Measurements from ENCODE around the gene NADK2. TPM values are rescaled to one million over a fixed set of nuclear protein-coding genes. Genes with fewer than 3 reads are reported as not detected.
"Not testable (repeated sequence)": the region's sequence is repeated elsewhere in the genome, so short reads cannot be mapped to it uniquely, and the experiment has no call there.

Gene NADK2
- total RNA-seq, 1 donor, result 13.2 TPM

DNA sequence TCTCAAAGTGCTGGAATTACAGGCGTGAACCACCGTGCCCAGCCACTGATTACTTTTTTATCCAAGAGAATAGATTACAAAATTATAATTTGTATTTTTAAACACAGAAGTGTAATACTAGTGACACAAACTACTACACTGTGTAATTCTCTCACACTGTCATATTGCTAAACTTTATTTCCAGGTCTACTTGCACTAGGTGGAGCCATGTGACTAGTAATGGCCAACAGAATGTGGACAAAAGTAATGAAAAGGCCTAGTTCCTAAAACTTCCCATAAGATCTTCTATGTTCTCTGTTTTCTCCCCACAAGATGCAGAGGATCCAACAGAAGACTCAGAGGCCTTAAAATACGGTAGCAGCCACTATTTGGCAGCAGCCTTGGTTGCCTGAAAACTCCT is 27.3 kb downstream of the NADK2 start:
- DNase-seq (ENCODE audit: low read depth in 2 of 3, low spot score in 2 of 3), result peak in 1 of 3 donors; percentile 25

GRCh38 chr5:36209664-36210063 is 32.1 kb downstream of the NADK2 start:
- no peak for DNase-seq (ENCODE audit: low read depth in 2 of 3, low spot score in 2 of 3)

DNA sequence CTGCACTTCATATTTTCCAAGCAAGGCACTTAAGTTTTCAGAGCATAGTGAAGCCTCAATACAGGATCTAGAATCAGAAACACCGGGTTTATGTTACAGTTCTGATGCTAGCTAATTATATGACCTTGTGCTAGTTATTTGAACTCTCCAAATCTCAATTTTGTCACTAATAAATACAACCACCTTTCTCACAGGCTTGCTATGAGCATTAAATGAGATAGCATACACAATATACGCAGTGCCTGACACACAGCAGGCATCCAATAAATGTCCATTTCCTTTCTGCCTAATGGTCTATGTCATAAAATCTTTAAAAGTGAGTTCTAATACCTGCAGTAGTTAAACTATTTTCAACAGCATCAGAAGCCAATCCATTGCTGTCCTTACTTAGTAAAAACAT is 32.9 kb downstream of the NADK2 start:
- DNase-seq (ENCODE audit: low read depth in 2 of 3, low spot score in 2 of 3), result no peak

GRCh38 chr5:36206913-36207312 is 34.8 kb downstream of the NADK2 start:
- DNase-seq (ENCODE audit: low read depth in 2 of 3, low spot score in 2 of 3), result no peak

GRCh38 chr5:36205329-36205728 is 36.4 kb downstream of the NADK2 start:
- DNase-seq (ENCODE audit: low read depth in 2 of 3, low spot score in 2 of 3), result no peak

- DNase-seq (ENCODE audit: low read depth in 2 of 3, low spot score in 2 of 3), result no peak
These were observed 39.2 kb downstream of the NADK2 start for GRCh38 chr5:36202521-36202961.

GRCh38 chr5:36200513-36200912 is 41.2 kb downstream of the NADK2 start:
- no peak for DNase-seq (ENCODE audit: low read depth in 2 of 3, low spot score in 2 of 3)

GRCh38 chr5:36199620-36200019 is 42.1 kb downstream of the NADK2 start:
- DNase-seq (ENCODE audit: low read depth in 2 of 3, low spot score in 2 of 3), result no peak

DNA sequence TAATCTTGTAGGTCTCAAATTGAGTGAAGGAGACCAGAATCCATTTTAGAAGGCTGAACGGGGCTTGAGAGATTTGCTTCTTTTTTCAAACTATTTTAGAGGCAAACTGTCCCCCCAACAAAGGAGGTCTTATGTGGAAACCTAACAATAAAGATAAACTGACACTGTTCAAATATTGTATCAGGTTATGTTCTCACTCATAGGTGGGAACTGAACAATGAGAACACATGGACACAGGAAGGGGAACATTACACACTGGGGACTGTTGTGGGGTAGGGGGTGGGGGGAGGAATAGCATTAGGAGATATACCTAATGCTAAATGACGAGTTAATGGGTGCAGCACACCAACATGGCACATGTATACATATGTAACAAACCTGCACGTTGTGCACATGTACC is 42.9 kb downstream of the NADK2 start:
- not testable (repeated sequence) for DNase-seq (ENCODE audit: low read depth in 2 of 3, low spot score in 2 of 3)

DNA sequence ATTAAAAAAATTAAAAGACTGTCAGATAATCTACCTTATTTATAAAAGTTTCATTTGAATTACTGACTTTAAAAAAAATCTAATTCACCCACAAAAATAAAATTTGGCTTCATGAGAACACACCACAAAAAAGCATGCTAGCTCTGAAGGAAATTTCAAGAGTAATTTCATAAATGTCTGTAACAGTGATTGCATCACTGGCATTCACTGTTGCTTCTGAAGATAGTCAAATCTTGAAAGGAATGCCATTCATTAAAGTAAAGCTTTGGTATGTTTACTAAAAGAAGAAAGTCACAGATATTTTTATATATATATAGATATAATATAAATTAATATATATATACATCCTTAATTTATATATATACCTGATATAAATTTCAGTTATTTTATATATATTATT is 43.4 kb downstream of the NADK2 start:
- DNase-seq (ENCODE audit: low read depth in 2 of 3, low spot score in 2 of 3), result no peak

- DNase-seq (ENCODE audit: low read depth in 2 of 3, low spot score in 2 of 3), result no peak
These were observed 48.0 kb downstream of the NADK2 start for GRCh38 chr5:36193746-36194145.

- DNase-seq (ENCODE audit: low read depth in 2 of 3, low spot score in 2 of 3), result not testable (repeated sequence)
These were observed 57.3 kb downstream of the NADK2 start for GRCh38 chr5:36184408-36184807.

DNA sequence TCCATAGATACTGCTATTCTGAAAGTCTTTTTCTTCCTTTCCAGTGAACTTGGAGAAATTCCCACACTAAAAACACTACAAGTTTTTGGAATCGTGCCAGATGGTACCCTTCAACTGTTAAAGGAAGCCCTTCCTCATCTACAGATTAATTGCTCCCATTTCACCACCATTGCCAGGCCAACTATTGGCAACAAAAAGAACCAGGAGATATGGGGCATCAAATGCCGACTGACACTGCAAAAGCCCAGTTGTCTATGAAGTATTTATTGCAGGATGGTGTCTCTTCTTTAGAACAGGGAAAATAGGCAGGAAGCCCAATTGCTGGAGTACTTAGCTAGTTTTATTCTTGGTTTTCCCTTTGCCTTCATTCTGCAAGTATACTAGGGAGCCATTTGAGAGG is 60.0 kb downstream of the NADK2 start:
- DNase-seq (ENCODE audit: low read depth in 2 of 3, low spot score in 2 of 3), result no peak

GRCh38 chr5:36180556-36181350 is 61.0 kb downstream of the NADK2 start:
- DNase-seq (ENCODE audit: low read depth in 2 of 3, low spot score in 2 of 3), result no peak

GRCh38 chr5:36179950-36180349 is 61.8 kb downstream of the NADK2 start:
- no peak for DNase-seq (ENCODE audit: low read depth in 2 of 3, low spot score in 2 of 3)

GRCh38 chr5:36178524-36178890 is 63.2 kb downstream of the NADK2 start:
- DNase-seq (ENCODE audit: low read depth in 2 of 3, low spot score in 2 of 3), result no peak

DNA sequence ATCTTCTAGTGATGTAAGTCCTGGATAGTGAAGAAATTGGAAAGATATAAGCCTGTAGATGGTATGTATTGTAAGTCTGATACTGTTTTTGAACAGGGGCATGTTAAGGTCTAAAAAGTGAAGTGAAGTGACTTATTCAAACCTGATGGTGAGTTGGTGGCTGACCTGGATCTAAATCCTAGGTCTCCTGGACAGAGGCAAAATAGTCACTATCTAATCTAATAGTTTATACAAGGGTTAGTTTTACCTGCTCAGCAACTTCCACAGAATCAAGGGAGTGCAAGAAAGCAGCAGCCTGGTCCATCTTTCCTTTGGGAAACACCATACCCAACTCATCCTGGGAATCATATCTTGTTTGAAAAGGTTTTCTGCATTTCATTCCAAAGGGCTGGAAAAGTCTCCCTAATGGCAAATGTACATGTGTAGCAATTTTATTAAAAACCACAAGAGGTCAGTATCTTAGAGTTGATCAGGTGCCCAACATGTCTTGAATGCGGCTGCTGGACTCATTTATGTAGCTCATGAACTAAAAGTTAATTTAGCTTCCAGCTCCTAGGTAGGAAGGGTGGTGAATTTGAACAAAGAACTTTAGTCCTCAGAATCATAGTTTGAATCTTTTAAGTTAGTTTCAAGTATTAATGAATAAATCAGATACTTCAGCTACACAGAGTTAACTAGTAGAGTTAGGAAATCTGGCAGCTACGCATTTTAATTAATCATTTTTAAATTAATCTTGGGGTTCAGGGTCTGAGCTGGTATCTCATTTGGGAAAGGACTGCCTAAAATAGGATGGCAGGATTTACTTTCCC is 63.8 kb downstream of the NADK2 start:
- DNase-seq (ENCODE audit: low read depth in 2 of 3, low spot score in 2 of 3), result peak in 2 of 3 donors; percentile 11 to 31

GRCh38 chr5:36177154-36177553 is 64.6 kb downstream of the NADK2 start:
- DNase-seq (ENCODE audit: low read depth in 2 of 3, low spot score in 2 of 3), result no peak

- DNase-seq (ENCODE audit: low read depth in 2 of 3, low spot score in 2 of 3), result no peak
These were observed 66.7 kb downstream of the NADK2 start for GRCh38 chr5:36175043-36175442.

DNA sequence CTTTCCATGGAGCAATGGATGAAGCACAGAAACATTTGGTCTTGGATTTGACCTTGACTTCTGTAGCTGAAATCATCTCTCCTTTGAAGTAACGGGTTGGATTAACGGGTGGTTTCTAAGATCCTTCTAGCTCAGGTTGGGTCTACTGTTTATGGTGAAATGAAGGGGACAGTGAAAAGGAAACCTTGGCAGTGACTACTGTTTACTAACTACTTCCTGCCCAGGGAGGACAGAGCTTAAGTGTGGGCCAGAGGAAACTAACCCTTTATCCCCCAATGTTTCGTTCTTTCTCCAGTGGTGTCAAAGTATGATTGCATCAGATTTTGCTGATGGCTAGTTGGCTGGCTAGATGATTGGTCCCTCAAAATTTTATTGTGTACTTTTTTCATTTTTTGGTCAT is 67.6 kb downstream of the NADK2 start:
- DNase-seq (ENCODE audit: low read depth in 2 of 3, low spot score in 2 of 3), result no peak

- DNase-seq (ENCODE audit: low read depth in 2 of 3, low spot score in 2 of 3), result no peak
These were observed 68.3 kb downstream of the NADK2 start for GRCh38 chr5:36173426-36173825.

GRCh38 chr5:36172599-36172998 is 69.1 kb downstream of the NADK2 start:
- DNase-seq (ENCODE audit: low read depth in 2 of 3, low spot score in 2 of 3), result no peak

Data from hematopoietic multipotent progenitor cell (in vitro differentiated cells).